GM21447 (cell line): ENCODE results near the gene RCSD1.

Experiments used
- ATAC-seq: cut with Tn5 transposase; IDR thresholded peaks from one replicate; pipeline ENCODE4 v1.9.1; 2021; ENCODE audit not compliant: unreplicated experiment

The RCSD1 gene

GRCh38 chr1:167683226-167683625 is 53.2 kb downstream of the RCSD1 start:
- ATAC-seq = no peak

GRCh38 chr1:167683641-167684502 is 53.8 kb downstream of the RCSD1 start:
- ATAC-seq = no peak

- no peak for ATAC-seq
These were observed 55.8 kb downstream of the RCSD1 start for GRCh38 chr1:167685844-167686243.

GRCh38 chr1:167687919-167688519 is 58.0 kb downstream of the RCSD1 start:
- no peak for ATAC-seq

- no peak for ATAC-seq
These were observed 59.5 kb downstream of the RCSD1 start for GRCh38 chr1:167689567-167689920.

GRCh38 chr1:167690053-167690452 is 60.0 kb downstream of the RCSD1 start:
- no peak for ATAC-seq

GRCh38 chr1:167693425-167694045 is 63.5 kb downstream of the RCSD1 start:
- no peak for ATAC-seq

- no peak for ATAC-seq
These were observed 64.7 kb downstream of the RCSD1 start for GRCh38 chr1:167694691-167695090.

GRCh38 chr1:167695147-167695546 is 65.1 kb downstream of the RCSD1 start:
- no peak for ATAC-seq

- ATAC-seq = no peak
These were observed 65.9 kb downstream of the RCSD1 start for GRCh38 chr1:167695756-167696561.

- ATAC-seq = no peak
These were observed 67.7 kb downstream of the RCSD1 start for GRCh38 chr1:167697667-167698141.

- no peak for ATAC-seq
These were observed 68.3 kb downstream of the RCSD1 start for GRCh38 chr1:167698313-167698712.

GRCh38 chr1:167701510-167701909 is 71.5 kb downstream of the RCSD1 start:
- ATAC-seq = no peak

GRCh38 chr1:167703557-167703956 is 73.5 kb downstream of the RCSD1 start:
- ATAC-seq = no peak

GRCh38 chr1:167704715-167705114 is 74.7 kb downstream of the RCSD1 start:
- no peak for ATAC-seq

GRCh38 chr1:167705250-167705649 is 75.2 kb downstream of the RCSD1 start:
- no peak for ATAC-seq

GRCh38 chr1:167706363-167706762 is 76.3 kb downstream of the RCSD1 start:
- no peak for ATAC-seq

- ATAC-seq = no peak
These were observed 77.2 kb downstream of the RCSD1 start for GRCh38 chr1:167706931-167707877.

GRCh38 chr1:167707942-167708341 is 77.9 kb downstream of the RCSD1 start:
- ATAC-seq = no peak

GRCh38 chr1:167708940-167709389 is 78.9 kb downstream of the RCSD1 start:
- peak; percentile 44 for ATAC-seq
